IMR-90 (cell line): ENCODE data around the gene ATRN. TPM values are rescaled to one million over a fixed set of nuclear protein-coding genes. Genes with fewer than 3 reads are reported as not detected.

ENCODE experiments used
- ATAC-seq: fragments of 200-7000 bp; cut with Tn5 transposase; 2 replicates; pipeline ENCODE4 v1.9.1; 2020; ENCODE audit warnings: low read depth, mild to moderate bottlenecking, moderate library complexity
- BruUV-seq: library from RNA; stranded (reverse); fragments of 400-500 nt; replicated peaks from 2 replicates; lab custom pipeline; 2021; lab: Mats Ljungman, UMichigan
- CTCF ChIA-PET: fragments of 300-600 bp; formaldehyde crosslinking; extraction: SDS; loops from one replicate; lab custom pipeline; 2021; ENCODE audit warnings: antibody characterized with exemption; lab: Yijun Ruan, JAX
- POLR2A ChIA-PET: fragments of 300-600 bp; sonication (Branson Sonifier 250); formaldehyde crosslinking; loops from one replicate; lab custom pipeline; 2022; ENCODE audit warnings: antibody characterized with exemption; ENCODE audit not compliant: unreplicated experiment; lab: Charles Lee
- DNase-seq: peaks from one replicate; pipeline ENCODE4 v3.0.0; 2013
- H2AFZ ChIP-seq: replicated peaks from 2 replicates; pipeline ENCODE3; 2013; ENCODE audit warnings: low read length, mild to moderate bottlenecking; ENCODE audit not compliant: poor library complexity
- H2AK5ac ChIP-seq: 2 replicates; pipeline ENCODE4 v1.6.1; 2013; ENCODE audit warnings: low read depth, low read length, inconsistent platforms
- H2AK9ac ChIP-seq: replicated peaks from 2 replicates; pipeline ENCODE3; 2013; ENCODE audit warnings: mild to moderate bottlenecking, low read depth, low read length, moderate library complexity; ENCODE audit not compliant: poor library complexity
- H2BK120ac ChIP-seq: 2 replicates; pipeline ENCODE4 v1.6.1; 2013; ENCODE audit warnings: low read depth, low read length, inconsistent platforms
- H2BK15ac ChIP-seq: 3 replicates; pipeline ENCODE4 v1.6.1; 2013; ENCODE audit warnings: low read depth, low read length, inconsistent platforms
- H2BK20ac ChIP-seq: 2 replicates; pipeline ENCODE4 v1.6.1; 2013; ENCODE audit warnings: low read depth, mild to moderate bottlenecking, inconsistent platforms, low read length, moderate library complexity
- H2BK5ac ChIP-seq: 2 replicates; pipeline ENCODE4 v1.6.1; 2013; ENCODE audit warnings: mild to moderate bottlenecking, low read depth, low read length, inconsistent platforms; ENCODE audit not compliant: poor library complexity, severe bottlenecking
- H3K14ac ChIP-seq: replicated peaks from 2 replicates; pipeline ENCODE4 v1.6.1; 2013; ENCODE audit warnings: low read depth, low read length, inconsistent platforms
- H3K18ac ChIP-seq: 2 replicates; pipeline ENCODE4 v1.6.1; 2013; ENCODE audit warnings: low read depth, low read length, control low read depth
- H3K23ac ChIP-seq: 2 replicates; pipeline ENCODE4 v1.6.1; 2013; ENCODE audit warnings: low read depth, low read length, inconsistent platforms
- H3K27ac ChIP-seq: 2 replicates; pipeline ENCODE4 v1.5.1; 2013; ENCODE audit warnings: mild to moderate bottlenecking, control low read depth, low read length; ENCODE audit not compliant: insufficient read depth
- H3K27me3 ChIP-seq: 2 replicates; pipeline ENCODE4 v1.6.1; 2013; ENCODE audit warnings: low read length; ENCODE audit not compliant: control insufficient read depth, insufficient read depth
- H3K36me3 ChIP-seq: 2 replicates; pipeline ENCODE4 v1.6.1; 2013; ENCODE audit warnings: low read length, mixed read lengths; ENCODE audit not compliant: control insufficient read depth, insufficient read depth
- H3K4ac ChIP-seq: 2 replicates; pipeline ENCODE4 v1.6.1; 2013; ENCODE audit warnings: low read depth, low read length, inconsistent platforms
- H3K4me1 ChIP-seq: 2 replicates; pipeline ENCODE4 v1.6.1; 2013; ENCODE audit warnings: low read length, mixed read lengths; ENCODE audit not compliant: control insufficient read depth, insufficient read depth
- H3K4me2 ChIP-seq: 2 replicates; pipeline ENCODE4 v1.6.1; 2013; ENCODE audit warnings: low read depth, mild to moderate bottlenecking, control low read depth, low read length, moderate library complexity
- H3K4me3 ChIP-seq: 2 replicates; pipeline ENCODE4 v1.5.1; 2013; ENCODE audit warnings: low read depth, mild to moderate bottlenecking, control low read depth, low read length, moderate library complexity; ENCODE audit not compliant: insufficient read depth
- H3K56ac ChIP-seq: 2 replicates; pipeline ENCODE4 v1.6.1; 2013; ENCODE audit warnings: low read length, inconsistent platforms; ENCODE audit not compliant: insufficient read depth; ENCODE audit errors: extremely low read depth
- H3K79me1 ChIP-seq, 2 experiments: 2 replicates each; pipeline ENCODE4 v1.6.1; 2013; ENCODE audit warnings: low read length in 2 of 2, inconsistent platforms in 1 of 2, low read depth in 1 of 2
- H3K9ac ChIP-seq: 2 replicates; pipeline ENCODE4 v1.6.1; 2013; ENCODE audit warnings: low read depth, low read length, control low read depth
- H3K9me1 ChIP-seq: 2 replicates; pipeline ENCODE4 v1.6.1; 2013; ENCODE audit warnings: low read length, inconsistent platforms; ENCODE audit not compliant: insufficient read depth
- H3K9me3 ChIP-seq: 2 replicates; pipeline ENCODE4 v1.6.1; 2013; ENCODE audit warnings: low read length; ENCODE audit not compliant: control insufficient read depth, insufficient read depth
- H4K20me1 ChIP-seq: 2 replicates; pipeline ENCODE4 v1.6.1; 2013; ENCODE audit warnings: low read length, inconsistent platforms; ENCODE audit not compliant: insufficient read depth
- H4K5ac ChIP-seq: 2 replicates; pipeline ENCODE4 v1.6.1; 2013; ENCODE audit warnings: mild to moderate bottlenecking, low read depth, low read length, control low read depth
- H4K8ac ChIP-seq, 2 experiments: 2 replicates each; pipeline ENCODE4 v1.6.1; 2013; ENCODE audit warnings: low read depth in 2 of 2, low read length in 2 of 2, control low read depth in 1 of 2, inconsistent platforms in 1 of 2
- H4K91ac ChIP-seq: 2 replicates; pipeline ENCODE4 v1.6.1; 2013; ENCODE audit warnings: low read depth, low read length, inconsistent platforms; ENCODE audit not compliant: insufficient read depth
- CHD1 ChIP-seq: IDR thresholded peaks from 2 replicates; pipeline ENCODE4 v1.6.1; 2012; ENCODE audit warnings: low read depth, low read length, improper control_type of control experiment
- FOS ChIP-seq: fragments of 150-350 bp; IDR thresholded peaks from 2 replicates; pipeline ENCODE4 v1.6.1; 2016; ENCODE audit warnings: low read depth, low read length
- MAFK ChIP-seq: IDR thresholded peaks from 2 replicates; pipeline ENCODE4 v1.6.1; 2012; ENCODE audit warnings: low read depth, low read length, improper control_type of control experiment
- MXI1 ChIP-seq: IDR thresholded peaks from 2 replicates; pipeline ENCODE4 v1.6.1; 2012; ENCODE audit warnings: low read depth, mild to moderate bottlenecking, low read length, moderate library complexity, borderline replicate concordance
- NFE2L2 ChIP-seq: fragments of 150-350 bp; IDR thresholded peaks from 2 replicates; pipeline ENCODE4 v1.6.1; 2016; ENCODE audit warnings: low read depth, mild to moderate bottlenecking, low read length
- POLR2A ChIP-seq: IDR thresholded peaks from 2 replicates; pipeline ENCODE4 v1.6.1; 2012; ENCODE audit warnings: mild to moderate bottlenecking, low read depth, low read length
- RAD21 ChIP-seq: IDR thresholded peaks from 2 replicates; pipeline ENCODE4 v1.6.1; 2012; ENCODE audit warnings: low read length, improper control_type of control experiment
- RCOR1 ChIP-seq: IDR thresholded peaks from 2 replicates; pipeline ENCODE4 v1.6.1; 2012; ENCODE audit warnings: mild to moderate bottlenecking, low read length, improper control_type of control experiment; ENCODE audit not compliant: insufficient replicate concordance
- RFX5 ChIP-seq: IDR thresholded peaks from 2 replicates; pipeline ENCODE4 v1.8.0; 2012; ENCODE audit warnings: low read depth, mild to moderate bottlenecking, low read length, moderate library complexity
- SMC3 ChIP-seq: fragments of 150-350 bp; IDR thresholded peaks from 2 replicates; pipeline ENCODE4 v1.6.1; 2016; ENCODE audit warnings: low read depth, mild to moderate bottlenecking, antibody characterized with exemption, low read length, moderate library complexity
- WGBS, 2 experiments: methylation state at CpG; one replicate each; pipeline versions ENCODE4 v1.1.5 to v1.1.7; 2013; ENCODE audit warnings: missing lambda C conversion rate in 2 of 2; ENCODE audit not compliant: insufficient read length in 1 of 2; ENCODE audit errors: extremely low coverage in 2 of 2; 5-methylcytosine and 5-hydroxymethylcytosine counted together
- dilution Hi-C: fragments of 300-500 bp; cut with HindIII; formaldehyde crosslinking; loops from one replicate; pipeline ENCODE4 v1.14.3; 2018; ENCODE audit warnings: low sequenced_read_pairs; ENCODE audit not compliant: unreplicated experiment
- in situ Hi-C: fragments of 300-500 bp; cut with MboI; formaldehyde crosslinking; loops from 3 replicates; pipeline ENCODE4 v1.14.3; 2019; ENCODE audit warnings: low sequenced_read_pairs, inconsistent platforms, mixed read lengths
- intact Hi-C: fragments of 100-400 bp; cut with micrococcal nuclease; formaldehyde crosslinking; loops from 2 replicates; pipeline ENCODE4 v1.10.0; 2022
- polyA plus RNA-seq, 3 experiments: library from polyadenylated mRNA; depleted of rRNA; stranded (reverse); fragments of >200 nt; gene quantifications; 2 replicates each; pipeline ENCODE4 v1.2.3, GENCODE V29; 2012; ENCODE audit warnings: low replicate concordance in 1 of 3
- total RNA-seq: library from RNA; depleted of rRNA; stranded (reverse); fragments of >200 nt; gene quantifications from 2 replicates; pipeline ENCODE4 v1.2.3, GENCODE V29; 2012
- TF ChIP-seq, protein P1 (sequence below): fragments of 150-350 bp; IDR thresholded peaks from 2 replicates; pipeline ENCODE4 v1.6.1; 2017; ENCODE audit warnings: mild to moderate bottlenecking, antibody characterized with exemption, low read length, low read depth
- TF ChIP-seq, protein P2 (sequence below): conservative IDR thresholded peaks from 2 replicates; pipeline ENCODE4 v1.5.1; 2012; ENCODE audit warnings: mild to moderate bottlenecking, low read depth, low read length, improper control_type of control experiment
- TF ChIP-seq, protein P3 (sequence below): fragments of 150-350 bp; IDR thresholded peaks from 2 replicates; pipeline ENCODE4 v1.6.1; 2016; ENCODE audit warnings: low read depth, mild to moderate bottlenecking, low read length, moderate library complexity, borderline replicate concordance

The ATRN gene
- total and polyA plus RNA-seq, 2 of the 4 experiments (the other 2 are of a cell fraction), result 32.3 to 46.2 TPM

DNA sequence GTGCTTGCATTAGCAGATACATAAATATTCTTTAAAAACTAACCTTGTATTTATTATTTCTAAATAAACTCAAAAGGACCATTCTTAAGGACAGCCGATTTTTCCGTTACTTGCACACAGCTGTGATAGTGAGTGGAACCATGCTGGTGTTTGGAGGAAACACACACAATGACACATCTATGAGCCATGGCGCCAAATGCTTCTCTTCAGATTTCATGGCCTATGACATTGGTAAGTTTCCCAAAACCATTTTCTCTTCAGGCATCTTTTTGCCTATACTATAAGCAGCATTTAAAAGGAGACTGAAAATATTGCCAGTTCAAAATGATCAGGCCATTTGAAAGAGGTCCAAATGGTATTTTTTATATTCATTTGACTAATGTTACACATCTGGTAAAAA, 92.3 kb downstream of the ATRN start:
- DNase-seq (peak; percentile 71), ATAC-seq (peak; percentile 61)
- Histone ChIP-seq H2BK15ac (no peak overlapping the region), H3K4me3 (no peak overlapping the region), H3K18ac (no peak overlapping the region), H4K8ac (no peak overlapping the region), H4K5ac (no peak overlapping the region), H3K9me3 (no peaks in the 10 kb centered on the region), H2BK120ac (no peak overlapping the region), H3K4me1 (no peaks in the 10 kb centered on the region), H2AFZ (no peak overlapping the region), H2AK9ac (no peak overlapping the region), H4K91ac (no peak overlapping the region), H2BK5ac (no peak overlapping the region), H3K27me3 (no peaks in the 10 kb centered on the region), H3K9ac (no peak overlapping the region), H3K9me1 (no peaks in the 10 kb centered on the region), H3K56ac (no peak overlapping the region), H2BK20ac (no peak overlapping the region), H3K14ac (no peak overlapping the region), H3K36me3 (peaks cover 13% of the 10 kb centered on the region), H3K79me1 (peaks cover 6 to 10% of the 10 kb centered on the region in 2 experiments; a peak in 1 of 4 replicates), H3K4me2 (no peak overlapping the region), H3K23ac (no peak overlapping the region), H2AK5ac (no peak overlapping the region), H3K4ac (no peak overlapping the region), H4K20me1 (no peaks in the 10 kb centered on the region), H3K27ac (no peak overlapping the region)
- POLR2A ChIA-PET, result no interaction called here
- no TSS peak for BruUV-seq
- dilution Hi-C loops, result no loop called here
- in situ Hi-C loops, result no loop called here
- TF ChIP-seq RAD21, result no peak
- TF ChIP-seq RCOR1, result no peak
- TF ChIP-seq, protein P1, sequence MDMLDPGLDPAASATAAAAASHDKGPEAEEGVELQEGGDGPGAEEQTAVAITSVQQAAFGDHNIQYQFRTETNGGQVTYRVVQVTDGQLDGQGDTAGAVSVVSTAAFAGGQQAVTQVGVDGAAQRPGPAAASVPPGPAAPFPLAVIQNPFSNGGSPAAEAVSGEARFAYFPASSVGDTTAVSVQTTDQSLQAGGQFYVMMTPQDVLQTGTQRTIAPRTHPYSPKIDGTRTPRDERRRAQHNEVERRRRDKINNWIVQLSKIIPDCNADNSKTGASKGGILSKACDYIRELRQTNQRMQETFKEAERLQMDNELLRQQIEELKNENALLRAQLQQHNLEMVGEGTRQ, result no peak
- TF ChIP-seq RFX5, result no peak
- no peak for TF ChIP-seq FOS
- TF ChIP-seq, protein P2, sequence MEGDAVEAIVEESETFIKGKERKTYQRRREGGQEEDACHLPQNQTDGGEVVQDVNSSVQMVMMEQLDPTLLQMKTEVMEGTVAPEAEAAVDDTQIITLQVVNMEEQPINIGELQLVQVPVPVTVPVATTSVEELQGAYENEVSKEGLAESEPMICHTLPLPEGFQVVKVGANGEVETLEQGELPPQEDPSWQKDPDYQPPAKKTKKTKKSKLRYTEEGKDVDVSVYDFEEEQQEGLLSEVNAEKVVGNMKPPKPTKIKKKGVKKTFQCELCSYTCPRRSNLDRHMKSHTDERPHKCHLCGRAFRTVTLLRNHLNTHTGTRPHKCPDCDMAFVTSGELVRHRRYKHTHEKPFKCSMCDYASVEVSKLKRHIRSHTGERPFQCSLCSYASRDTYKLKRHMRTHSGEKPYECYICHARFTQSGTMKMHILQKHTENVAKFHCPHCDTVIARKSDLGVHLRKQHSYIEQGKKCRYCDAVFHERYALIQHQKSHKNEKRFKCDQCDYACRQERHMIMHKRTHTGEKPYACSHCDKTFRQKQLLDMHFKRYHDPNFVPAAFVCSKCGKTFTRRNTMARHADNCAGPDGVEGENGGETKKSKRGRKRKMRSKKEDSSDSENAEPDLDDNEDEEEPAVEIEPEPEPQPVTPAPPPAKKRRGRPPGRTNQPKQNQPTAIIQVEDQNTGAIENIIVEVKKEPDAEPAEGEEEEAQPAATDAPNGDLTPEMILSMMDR, result no peak
- no peak for TF ChIP-seq CHD1
- no peak for TF ChIP-seq MXI1
- no peak for TF ChIP-seq NFE2L2
- no peak for TF ChIP-seq POLR2A
- no peak for TF ChIP-seq MAFK
- no peak for TF ChIP-seq SMC3
- TF ChIP-seq, protein P3, sequence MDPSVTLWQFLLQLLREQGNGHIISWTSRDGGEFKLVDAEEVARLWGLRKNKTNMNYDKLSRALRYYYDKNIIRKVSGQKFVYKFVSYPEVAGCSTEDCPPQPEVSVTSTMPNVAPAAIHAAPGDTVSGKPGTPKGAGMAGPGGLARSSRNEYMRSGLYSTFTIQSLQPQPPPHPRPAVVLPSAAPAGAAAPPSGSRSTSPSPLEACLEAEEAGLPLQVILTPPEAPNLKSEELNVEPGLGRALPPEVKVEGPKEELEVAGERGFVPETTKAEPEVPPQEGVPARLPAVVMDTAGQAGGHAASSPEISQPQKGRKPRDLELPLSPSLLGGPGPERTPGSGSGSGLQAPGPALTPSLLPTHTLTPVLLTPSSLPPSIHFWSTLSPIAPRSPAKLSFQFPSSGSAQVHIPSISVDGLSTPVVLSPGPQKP, result no peak
- CTCF ChIA-PET, result interaction anchor here (0.6 to 2.4 kb wide), 8 partner anchors 7 to 1934 kb away, joined by 3 to 19 read pairs (median 4); no protein-coding TSS in a partner anchor
- no CpG with 5 or more reads among the region's 3 CpGs for WGBS, 2 experiments
- intact Hi-C loops, result loop anchor here (1.0 to 5.0 kb wide), 3 partner anchors 148 to 224 kb away; partner anchors contain the start of genes CENPB and DNAAF9
